HL-60 (cell line): ENCODE results near the gene MBD5.

Source experiments
- CTCF ChIP-seq: IDR thresholded peaks from one replicate; pipeline ENCODE4 v1.5.1; 2011; ENCODE audit warnings: low read length, control low read depth, inconsistent platforms; ENCODE audit not compliant: insufficient read depth
- POLR2AphosphoS5 ChIP-seq: IDR thresholded peaks from 2 replicates; pipeline ENCODE4 v1.6.1; 2012; ENCODE audit warnings: low read depth
- REST ChIP-seq: IDR thresholded peaks from 2 replicates; pipeline ENCODE4 v1.6.1; 2012; ENCODE audit warnings: low read depth; ENCODE audit not compliant: insufficient replicate concordance
- SPI1 ChIP-seq: IDR thresholded peaks from 2 replicates; pipeline ENCODE4 v1.6.1; 2012; ENCODE audit warnings: low read depth, mild to moderate bottlenecking, borderline replicate concordance

- TF ChIP-seq CTCF = no peak
- TF ChIP-seq POLR2AphosphoS5 = no peak
- no peak for TF ChIP-seq REST
- TF ChIP-seq SPI1 = no peak
Observed at GRCh38 chr2:148103946-148104345, 83.1 kb downstream of the MBD5 start.
